Erythroblast (primary cell): Measurements from ENCODE around the gene ARHGEF4.

ENCODE experiments used
- GATA1 ChIP-seq: IDR thresholded peaks from 2 replicates; pipeline ENCODE4 v1.6.1; 2011; ENCODE audit warnings: low read depth, mild to moderate bottlenecking, control low read depth, low read length, moderate library complexity
- POLR2A ChIP-seq: IDR thresholded peaks from 2 replicates; pipeline ENCODE4 v1.6.1; 2011; ENCODE audit warnings: mild to moderate bottlenecking, low read length

- TF ChIP-seq POLR2A: no peak
- TF ChIP-seq GATA1: no peak
Observed at GRCh38 chr2:131046918-131047652, 210.4 kb downstream of the ARHGEF4 start.
